Activated CD8-positive, alpha-beta memory T cell treated with anti-CD3 and anti-CD28 coated beads, Interleukin-2, amount 50 U/mL, for 1 hour (primary cell): ENCODE results near the gene RBM23.
"Not testable (repeated sequence)": the region's sequence is repeated elsewhere in the genome, so short reads cannot be mapped to it uniquely, and the experiment has no call there.

Source experiments
- DNase-seq: peaks from one replicate; pipeline ENCODE4 v3.0.0-alpha.2; 2020; ENCODE audit errors: extremely low read depth

RBM23 gene

GRCh38 chr14:22919601-22919921, 612 bp upstream of the RBM23 start:
- no peak for DNase-seq

GRCh38 chr14:22915886-22916521, 2.9 kb downstream of the RBM23 start:
- DNase-seq = no peak

- DNase-seq = not testable (repeated sequence)
These were observed 4.1 kb downstream of the RBM23 start for GRCh38 chr14:22914836-22915235.

GRCh38 chr14:22910916-22911315, 8.0 kb downstream of the RBM23 start:
- DNase-seq = no peak

- no peak for DNase-seq
These were observed 10.3 kb downstream of the RBM23 start for GRCh38 chr14:22908601-22909000.

GRCh38 chr14:22907429-22907828, 11.5 kb downstream of the RBM23 start:
- no peak for DNase-seq

- no peak for DNase-seq
These were observed 12.9 kb downstream of the RBM23 start for GRCh38 chr14:22906073-22906472.

- DNase-seq = no peak
These were observed 13.3 kb downstream of the RBM23 start for GRCh38 chr14:22905627-22906026.

GRCh38 chr14:22903742-22904087, 15.2 kb downstream of the RBM23 start:
- no peak for DNase-seq

- no peak for DNase-seq
These were observed 17.1 kb downstream of the RBM23 start for GRCh38 chr14:22901799-22902198.

GRCh38 chr14:22900081-22900799, 18.7 kb downstream of the RBM23 start:
- DNase-seq = no peak

- no peak for DNase-seq
These were observed 20.5 kb downstream of the RBM23 start for GRCh38 chr14:22898302-22899090.

GRCh38 chr14:22897357-22897756, 21.6 kb downstream of the RBM23 start:
- DNase-seq = no peak

- DNase-seq = no peak
These were observed 22.2 kb downstream of the RBM23 start for GRCh38 chr14:22896760-22897159.

GRCh38 chr14:22896356-22896755, 22.6 kb downstream of the RBM23 start:
- DNase-seq = no peak

GRCh38 chr14:22895402-22895801, 23.5 kb downstream of the RBM23 start:
- DNase-seq = no peak

- no peak for DNase-seq
These were observed 25.2 kb downstream of the RBM23 start for GRCh38 chr14:22893706-22894105.

- DNase-seq = no peak
These were observed 26.5 kb downstream of the RBM23 start for GRCh38 chr14:22892488-22892887.

GRCh38 chr14:22890416-22890815, 28.5 kb downstream of the RBM23 start:
- DNase-seq = no peak

GRCh38 chr14:22888662-22889061, 30.3 kb downstream of the RBM23 start:
- DNase-seq = no peak

- DNase-seq = no peak
These were observed 31.0 kb downstream of the RBM23 start for GRCh38 chr14:22887990-22888378.

- DNase-seq = no peak
These were observed 31.5 kb downstream of the RBM23 start for GRCh38 chr14:22887260-22887989.
